Measurements from ENCODE around the gene FCRL3.

The FCRL3 gene

DNA sequence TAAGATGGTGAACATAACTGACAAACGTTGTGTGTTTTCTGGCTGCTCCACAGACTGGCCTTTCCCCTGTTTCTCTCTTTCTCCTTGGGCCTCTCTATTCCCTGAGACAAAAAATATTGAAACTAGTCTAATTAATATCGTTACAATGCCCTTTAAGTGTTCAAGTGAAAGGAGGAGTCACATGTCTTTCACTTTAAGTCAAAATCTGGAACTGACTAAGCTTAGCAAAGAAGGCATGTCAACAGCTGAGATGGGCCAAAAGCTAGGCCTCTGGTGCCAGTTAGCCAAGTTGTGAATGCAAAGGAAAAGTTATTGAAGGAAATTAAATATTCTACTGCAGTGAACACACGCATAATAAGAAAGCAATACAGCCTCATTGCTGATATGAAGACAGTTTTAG lies 32.2 kb upstream of the FCRL3 start:
- TF ChIP-seq TAF1 (IDR thresholded peaks at IDR 0.05; ENCODE audit: borderline replicate concordance, insufficient read depth, low read length) (no peak), FOXP2 (optimal IDR thresholded peaks at IDR 0.05; ENCODE audit: borderline replicate concordance, extremely low read depth, extremely low read length, insufficient read depth) (no peak)

- TF ChIP-seq FOXP2 (optimal IDR thresholded peaks at IDR 0.05; ENCODE audit: borderline replicate concordance, extremely low read depth, extremely low read length, insufficient read depth) (no peak), POLR2AphosphoS5 (IDR thresholded peaks at IDR 0.05; ENCODE audit: low read depth, low read length) (no peak), SIN3A (IDR thresholded peaks at IDR 0.05; ENCODE audit: borderline replicate concordance, insufficient read depth, low read length) (no peak), TAF1 (IDR thresholded peaks at IDR 0.05; ENCODE audit: borderline replicate concordance, insufficient read depth, low read length) (no peak)
- TF ChIP-seq, protein P1, sequence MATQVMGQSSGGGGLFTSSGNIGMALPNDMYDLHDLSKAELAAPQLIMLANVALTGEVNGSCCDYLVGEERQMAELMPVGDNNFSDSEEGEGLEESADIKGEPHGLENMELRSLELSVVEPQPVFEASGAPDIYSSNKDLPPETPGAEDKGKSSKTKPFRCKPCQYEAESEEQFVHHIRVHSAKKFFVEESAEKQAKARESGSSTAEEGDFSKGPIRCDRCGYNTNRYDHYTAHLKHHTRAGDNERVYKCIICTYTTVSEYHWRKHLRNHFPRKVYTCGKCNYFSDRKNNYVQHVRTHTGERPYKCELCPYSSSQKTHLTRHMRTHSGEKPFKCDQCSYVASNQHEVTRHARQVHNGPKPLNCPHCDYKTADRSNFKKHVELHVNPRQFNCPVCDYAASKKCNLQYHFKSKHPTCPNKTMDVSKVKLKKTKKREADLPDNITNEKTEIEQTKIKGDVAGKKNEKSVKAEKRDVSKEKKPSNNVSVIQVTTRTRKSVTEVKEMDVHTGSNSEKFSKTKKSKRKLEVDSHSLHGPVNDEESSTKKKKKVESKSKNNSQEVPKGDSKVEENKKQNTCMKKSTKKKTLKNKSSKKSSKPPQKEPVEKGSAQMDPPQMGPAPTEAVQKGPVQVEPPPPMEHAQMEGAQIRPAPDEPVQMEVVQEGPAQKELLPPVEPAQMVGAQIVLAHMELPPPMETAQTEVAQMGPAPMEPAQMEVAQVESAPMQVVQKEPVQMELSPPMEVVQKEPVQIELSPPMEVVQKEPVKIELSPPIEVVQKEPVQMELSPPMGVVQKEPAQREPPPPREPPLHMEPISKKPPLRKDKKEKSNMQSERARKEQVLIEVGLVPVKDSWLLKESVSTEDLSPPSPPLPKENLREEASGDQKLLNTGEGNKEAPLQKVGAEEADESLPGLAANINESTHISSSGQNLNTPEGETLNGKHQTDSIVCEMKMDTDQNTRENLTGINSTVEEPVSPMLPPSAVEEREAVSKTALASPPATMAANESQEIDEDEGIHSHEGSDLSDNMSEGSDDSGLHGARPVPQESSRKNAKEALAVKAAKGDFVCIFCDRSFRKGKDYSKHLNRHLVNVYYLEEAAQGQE (IDR thresholded peaks at IDR 0.05; ENCODE audit: insufficient read depth in 1 of 2, low read depth in 2 of 2, low read length in 2 of 2), result no peak
Observed at GRCh38 chr1:157725221-157725577, 24.6 kb upstream of the FCRL3 start.

DNA sequence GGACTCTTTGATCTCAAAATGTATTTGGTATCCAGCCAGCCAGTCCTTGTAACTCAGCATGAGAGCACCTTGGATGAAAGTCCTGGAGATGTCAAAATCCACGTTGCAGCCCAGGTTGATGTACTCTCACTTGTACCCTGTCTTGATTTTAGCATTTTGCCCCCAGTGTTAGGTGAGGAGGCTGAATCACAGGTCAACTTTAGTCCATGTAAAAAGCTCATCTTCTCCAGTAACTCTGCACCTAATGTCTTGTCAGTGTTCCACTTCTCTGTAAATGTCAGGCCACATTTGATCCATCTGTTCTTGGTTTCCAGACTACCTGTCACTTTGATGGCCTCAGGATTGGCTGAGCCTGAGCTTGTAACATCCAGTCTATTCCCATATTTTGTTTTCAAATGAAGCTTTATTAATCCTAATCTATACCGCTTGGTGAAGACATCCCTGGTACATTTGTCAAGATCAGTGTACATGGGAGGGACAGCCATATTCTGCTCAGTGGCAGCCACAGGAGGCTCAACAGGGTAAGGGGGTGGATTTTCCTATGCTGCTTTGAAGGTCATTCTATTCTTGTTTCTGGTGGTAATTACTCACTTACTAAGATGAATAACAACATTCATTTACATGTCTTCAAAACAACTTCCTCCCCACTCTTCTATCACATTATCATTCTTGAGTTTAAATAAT lies 24.1 kb upstream of the FCRL3 start:
- TF ChIP-seq, protein P1 (IDR thresholded peaks at IDR 0.05; ENCODE audit: insufficient read depth in 1 of 2, low read depth in 2 of 2, low read length in 2 of 2), result no peak
- TF ChIP-seq FOXP2 (optimal IDR thresholded peaks at IDR 0.05; ENCODE audit: borderline replicate concordance, extremely low read depth, extremely low read length, insufficient read depth), result no peak
- no peak for TF ChIP-seq SIN3A (IDR thresholded peaks at IDR 0.05; ENCODE audit: borderline replicate concordance, insufficient read depth, low read length)
- no peak for TF ChIP-seq POLR2AphosphoS5 (IDR thresholded peaks at IDR 0.05; ENCODE audit: low read depth, low read length)
- TF ChIP-seq TAF1 (IDR thresholded peaks at IDR 0.05; ENCODE audit: borderline replicate concordance, insufficient read depth, low read length), result no peak

DNA sequence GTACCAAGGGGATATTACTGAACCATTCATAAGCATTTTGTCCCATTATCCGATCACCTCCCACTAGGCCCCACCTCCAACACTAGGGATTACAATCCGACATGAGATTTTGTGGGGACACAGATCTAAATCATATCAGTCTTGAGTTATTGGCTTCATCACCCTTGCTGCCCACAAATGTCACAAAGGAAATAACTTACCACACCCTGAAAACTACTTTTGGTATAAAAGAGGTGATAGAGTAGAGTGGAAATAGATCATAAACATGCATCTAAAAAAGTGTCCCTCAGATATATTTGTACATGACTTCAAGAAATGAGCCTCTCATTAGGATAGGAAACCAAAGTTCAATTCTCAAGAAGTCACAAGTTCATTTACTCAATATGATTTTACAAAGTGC lies 22.6 kb upstream of the FCRL3 start:
- TF ChIP-seq TAF1 (IDR thresholded peaks at IDR 0.05; ENCODE audit: borderline replicate concordance, insufficient read depth, low read length) (no peak), POLR2AphosphoS5 (IDR thresholded peaks at IDR 0.05; ENCODE audit: low read depth, low read length) (no peak), FOXP2 (optimal IDR thresholded peaks at IDR 0.05; ENCODE audit: borderline replicate concordance, extremely low read depth, extremely low read length, insufficient read depth) (no peak), SIN3A (IDR thresholded peaks at IDR 0.05; ENCODE audit: borderline replicate concordance, insufficient read depth, low read length) (no peak)
- TF ChIP-seq, protein P1 (IDR thresholded peaks at IDR 0.05; ENCODE audit: insufficient read depth in 1 of 2, low read depth in 2 of 2, low read length in 2 of 2), result no peak

GRCh38 chr1:157721985-157722384 lies 21.4 kb upstream of the FCRL3 start:
- TF ChIP-seq FOXP2 (optimal IDR thresholded peaks at IDR 0.05; ENCODE audit: borderline replicate concordance, extremely low read depth, extremely low read length, insufficient read depth) (no peak), TAF1 (IDR thresholded peaks at IDR 0.05; ENCODE audit: borderline replicate concordance, insufficient read depth, low read length) (no peak), POLR2AphosphoS5 (IDR thresholded peaks at IDR 0.05; ENCODE audit: low read depth, low read length) (no peak), SIN3A (IDR thresholded peaks at IDR 0.05; ENCODE audit: borderline replicate concordance, insufficient read depth, low read length) (no peak)
- TF ChIP-seq, protein P1 (IDR thresholded peaks at IDR 0.05; ENCODE audit: insufficient read depth in 1 of 2, low read depth in 2 of 2, low read length in 2 of 2), result no peak

All from PFSK-1 (cell line).